ENCODE results near the gene ATP5IF1. TPM values are rescaled to one million over a fixed set of nuclear protein-coding genes. Genes with fewer than 3 reads are reported as not detected.

Gene ATP5IF1
- total and polyA plus RNA-seq, 2 of the 13 experiments (the other 11 are each of a cell fraction or from before 2014, with no cell fraction given), result 97.7 to 131 TPM

GRCh38 chr1:28235755-28236655 is at the start of gene ATP5IF1 (continued):
- TF ChIP-seq ZBED4 (CRISPR knock-in tag; IDR thresholded peaks at IDR 0.05; ENCODE audit: borderline replicate concordance), result no peak
- no peak for TF ChIP-seq CAMTA2 (CRISPR knock-in tag; IDR thresholded peaks at IDR 0.05; ENCODE audit: borderline replicate concordance)
- TF ChIP-seq PATZ1 (CRISPR knock-in tag; IDR thresholded peaks at IDR 0.05), result peak; percentile 28; the same call in 1 of the 2 replicates
- TF ChIP-seq HDAC2 (CRISPR knock-in tag; IDR thresholded peaks at IDR 0.05), result no peak
- no peak for TF ChIP-seq MIER3 (CRISPR knock-in tag; IDR thresholded peaks at IDR 0.05; ENCODE audit: borderline replicate concordance)
- no peak for TF ChIP-seq NFKBIZ (CRISPR knock-in tag; IDR thresholded peaks at IDR 0.05)
- TF ChIP-seq AGO1 (IDR thresholded peaks at IDR 0.05; ENCODE audit: low read depth, low read length, poor library complexity, severe bottlenecking), result peak; percentile 73
- TF ChIP-seq THAP11 (CRISPR knock-in tag; IDR thresholded peaks at IDR 0.05), result peak; percentile 82
- TF ChIP-seq NPAS2 (CRISPR knock-in tag; IDR thresholded peaks at IDR 0.05; ENCODE audit: borderline replicate concordance), result no peak
- peak; percentile 89 for TF ChIP-seq GABPB1 (CRISPR knock-in tag; IDR thresholded peaks at IDR 0.05)
- TF ChIP-seq HDAC6 (IDR thresholded peaks at IDR 0.05; ENCODE audit: low read depth, low read length), result no peak
- no peak for TF ChIP-seq FOXO4 (CRISPR knock-in tag; conservative IDR thresholded peaks at IDR 0.05)
- TF ChIP-seq ZUFSP (CRISPR knock-in tag; IDR thresholded peaks at IDR 0.05; ENCODE audit: borderline replicate concordance), result no peak
- 0 out of 2 replicates have a peak, but pooled peaks have one; percentile 40 for TF ChIP-seq ELK4 (CRISPR knock-in tag; IDR thresholded peaks at IDR 0.05; ENCODE audit: borderline replicate concordance)
- no peak for TF ChIP-seq ZNF670 (CRISPR knock-in tag; IDR thresholded peaks at IDR 0.05; ENCODE audit: borderline replicate concordance)
- TF ChIP-seq MED8 (CRISPR knock-in tag; IDR thresholded peaks at IDR 0.05; ENCODE audit: insufficient replicate concordance), result peak; percentile 73
- no peak for TF ChIP-seq KDM1A (CRISPR knock-in tag; IDR thresholded peaks at IDR 0.05)
- 0 out of 2 replicates have a peak, but pooled peaks have one; percentile 57 for TF ChIP-seq PPARG (CRISPR knock-in tag; conservative IDR thresholded peaks at IDR 0.05)

Data from HepG2 (cell line).